Common myeloid progenitor, CD34-positive (primary cell): ENCODE results near the gene ZNF212.

Experiments
- CTCF ChIA-PET: fragments of 350-600 bp; sonication (Branson Sonifier 250); formaldehyde crosslinking; loops from one replicate; lab custom pipeline; 2021; ENCODE audit warnings: antibody characterized with exemption; lab: Charles Lee
- POLR2A ChIA-PET: fragments of 350-600 bp; sonication (Branson Sonifier 250); formaldehyde crosslinking; loops from one replicate; lab custom pipeline; 2021; ENCODE audit warnings: antibody characterized with exemption; lab: Charles Lee
- DNase-seq, 3 donors: peaks; one replicate each; pipeline versions ENCODE4 v3.0.0 to v3.0.0-alpha.2; 2013
- H3K27ac ChIP-seq, 2 experiments: 1 replicate in 1 of 2; 2 replicates in 1 of 2; pipeline ENCODE4 v1.7.0; 2013; ENCODE audit warnings: inconsistent platforms in 2 of 2, low read length in 2 of 2, mild to moderate bottlenecking in 2 of 2, low read depth in 1 of 2, moderate library complexity in 1 of 2; ENCODE audit not compliant: severe bottlenecking in 2 of 2, insufficient read depth in 1 of 2, poor library complexity in 1 of 2
- H3K27me3 ChIP-seq, 5 experiments: replicated peaks in 2 of 5; 1 replicate in 3 of 5; 2 replicates in 2 of 5; pipeline versions ENCODE4 v1.6.1 to v1.7.0; 2013; ENCODE audit warnings: low read length in 4 of 5, mild to moderate bottlenecking in 2 of 5, moderate library complexity in 2 of 5, inconsistent platforms in 1 of 5; ENCODE audit not compliant: insufficient read depth in 5 of 5, control insufficient read depth in 4 of 5
- H3K36me3 ChIP-seq, 4 experiments: 1 replicate in 2 of 4; 2 replicates in 2 of 4; pipeline versions ENCODE4 v1.6.1 to v1.7.0; 2013; ENCODE audit warnings: low read length in 3 of 4, control low read depth in 1 of 4, mild to moderate bottlenecking in 1 of 4; ENCODE audit not compliant: control insufficient read depth in 4 of 4, insufficient read depth in 4 of 4
- H3K4me1 ChIP-seq, 4 experiments: 1 replicate in 3 of 4; 2 replicates in 1 of 4; pipeline versions ENCODE4 v1.6.1 to v1.7.1; 2013; ENCODE audit warnings: low read length in 3 of 4, mild to moderate bottlenecking in 3 of 4, control low read depth in 1 of 4, inconsistent platforms in 1 of 4, moderate library complexity in 1 of 4; ENCODE audit not compliant: control insufficient read depth in 4 of 4, insufficient read depth in 4 of 4; ENCODE audit errors: control extremely low read depth in 1 of 4
- H3K4me3 ChIP-seq, 7 experiments: 1 replicate in 4 of 7; 2 replicates in 3 of 7; pipeline versions ENCODE4 v1.5.1 to v1.7.0; 2013; ENCODE audit warnings: mild to moderate bottlenecking in 7 of 7, low read length in 6 of 7, moderate library complexity in 6 of 7, inconsistent platforms in 2 of 7, low read depth in 2 of 7, control low read depth in 1 of 7; ENCODE audit not compliant: insufficient read depth in 4 of 7, control insufficient read depth in 1 of 7; ENCODE audit errors: extremely low read depth in 1 of 7
- H3K9me3 ChIP-seq, 5 experiments: 1 replicate in 4 of 5; 2 replicates in 1 of 5; pipeline versions ENCODE4 v1.6.1 to v1.7.1; 2013; ENCODE audit warnings: low read length in 4 of 5, mild to moderate bottlenecking in 2 of 5, inconsistent platforms in 1 of 5, low read depth in 1 of 5, moderate library complexity in 1 of 5; ENCODE audit not compliant: control insufficient read depth in 4 of 5, insufficient read depth in 2 of 5; ENCODE audit errors: control extremely low read depth in 1 of 5
- WGBS: methylation state at CpG from one replicate; pipeline ENCODE4 v1.1.5; 2013; ENCODE audit not compliant: insufficient coverage; 5-methylcytosine and 5-hydroxymethylcytosine counted together

Gene ZNF212

GRCh38 chr7:149207324-149208035 lies 32.0 kb upstream of the ZNF212 start:
- Histone ChIP-seq H3K4me3 (no peak overlapping the region), H3K36me3 (peaks cover 14 to 89% (median 76%) of the 10 kb centered on the region in 4 experiments), H3K4me1 (no peaks in the 10 kb centered on the region), H3K27me3 (no peaks in the 10 kb centered on the region), H3K27ac (no peak overlapping the region), H3K9me3 (no peaks in the 10 kb centered on the region)
- no peak for DNase-seq
- WGBS, result 92% methylated on average over 32 of the region's 35 CpGs
- POLR2A ChIA-PET, result no interaction called here
- CTCF ChIA-PET, result interaction anchor here (2.2 kb wide), 1 partner anchor 19 kb away, joined by 6 read pairs; no protein-coding TSS in a partner anchor

- H3K9me3 ChIP-seq, result no peaks in the 10 kb centered on the region
- no peak overlapping the region for H3K4me3 ChIP-seq
- H3K27me3 ChIP-seq, result no peaks in the 10 kb centered on the region
- peaks cover 18 to 90% (median 76%) of the 10 kb centered on the region in 4 experiments for H3K36me3 ChIP-seq
- WGBS, result 91% methylated on average over 5 of the region's 7 CpGs
- ChIA-PET POLR2A (no interaction called here), CTCF (interaction anchor here (0.7 to 2.2 kb wide), 5 partner anchors 9 to 22 kb away, joined by 3 to 6 read pairs (median 3); no protein-coding TSS in a partner anchor)
- H3K4me1 ChIP-seq, result no peaks in the 10 kb centered on the region
- H3K27ac ChIP-seq, result no peak overlapping the region
- peak; percentile 37 to 60 (median 53) for DNase-seq
Measured at GRCh38 chr7:149209518-149210269, 29.8 kb upstream of the ZNF212 start.

GRCh38 chr7:149210551-149210950 lies 28.9 kb upstream of the ZNF212 start:
- no peaks in the 10 kb centered on the region for H3K27me3 ChIP-seq
- 95% methylated on average over 11 of the region's 11 CpGs for WGBS
- CTCF ChIA-PET, result interaction anchor here (0.5 to 1.1 kb wide), 5 partner anchors 8 to 413 kb away, joined by 3 read pairs; partner anchors contain the start of gene ZNF282
- no peak overlapping the region for H3K4me3 ChIP-seq
- POLR2A ChIA-PET, result no interaction called here
- no peak overlapping the region for H3K27ac ChIP-seq
- DNase-seq, result no peak
- H3K4me1 ChIP-seq, result no peaks in the 10 kb centered on the region
- H3K36me3 ChIP-seq, result peaks cover 21 to 94% (median 80%) of the 10 kb centered on the region in 4 experiments
- H3K9me3 ChIP-seq, result no peaks in the 10 kb centered on the region

- 98% methylated on average over 4 of the region's 7 CpGs for WGBS
- H3K27ac ChIP-seq, result no peak overlapping the region
- peaks cover 24 to 95% (median 77%) of the 10 kb centered on the region in 4 experiments for H3K36me3 ChIP-seq
- H3K9me3 ChIP-seq, result no peaks in the 10 kb centered on the region
- DNase-seq, result no peak
- no peaks in the 10 kb centered on the region for H3K27me3 ChIP-seq
- ChIA-PET POLR2A (interaction anchor here (0.6 kb wide), 1 partner anchor 19 kb away, joined by 3 read pairs; the partner anchor contains the start of gene ZNF282), CTCF (interaction anchor here (0.6 to 1.8 kb wide), 4 partner anchors 15 to 268 kb away, joined by 3 to 5 read pairs (median 4); partner anchors contain the start of gene ZNF282)
- H3K4me1 ChIP-seq, result no peaks in the 10 kb centered on the region
- H3K4me3 ChIP-seq, result no peak overlapping the region
Measured at GRCh38 chr7:149214020-149214720, 25.3 kb upstream of the ZNF212 start.

- CTCF ChIA-PET, result interaction anchor here (0.7 kb wide), 1 partner anchor 10 kb away, joined by 3 read pairs; no protein-coding TSS in a partner anchor
- no peak for DNase-seq
- Histone ChIP-seq H3K36me3 (peaks cover 21 to 91% (median 69%) of the 10 kb centered on the region in 4 experiments), H3K4me3 (no peak overlapping the region), H3K9me3 (no peaks in the 10 kb centered on the region), H3K4me1 (no peaks in the 10 kb centered on the region), H3K27ac (no peak overlapping the region), H3K27me3 (no peaks in the 10 kb centered on the region)
- POLR2A ChIA-PET, result no interaction called here
- WGBS, result 90% methylated on average over 2 of the region's 2 CpGs
Measured at GRCh38 chr7:149216402-149216801, 23.0 kb upstream of the ZNF212 start.

- Histone ChIP-seq H3K9me3 (no peaks in the 10 kb centered on the region), H3K27me3 (no peaks in the 10 kb centered on the region), H3K4me1 (no peaks in the 10 kb centered on the region), H3K4me3 (no peak overlapping the region), H3K36me3 (peaks cover 18 to 88% (median 66%) of the 10 kb centered on the region in 4 experiments), H3K27ac (no peak overlapping the region)
- WGBS, result 95% methylated on average over 6 of the region's 6 CpGs
- ChIA-PET POLR2A (no interaction called here), CTCF (no interaction called here)
- DNase-seq, result no peak
Measured at GRCh38 chr7:149217570-149217969, 21.9 kb upstream of the ZNF212 start.
